SKM-1 treated with dmso at 0.1 percent for 144 hours (cell line): ENCODE data around the gene KRTDAP.

Experiments
- DNase-seq: peaks from one replicate; lab custom pipeline; 2025; ENCODE audit not compliant: unreplicated experiment; lab: John Stamatoyannopoulos, UW

Gene KRTDAP

DNA sequence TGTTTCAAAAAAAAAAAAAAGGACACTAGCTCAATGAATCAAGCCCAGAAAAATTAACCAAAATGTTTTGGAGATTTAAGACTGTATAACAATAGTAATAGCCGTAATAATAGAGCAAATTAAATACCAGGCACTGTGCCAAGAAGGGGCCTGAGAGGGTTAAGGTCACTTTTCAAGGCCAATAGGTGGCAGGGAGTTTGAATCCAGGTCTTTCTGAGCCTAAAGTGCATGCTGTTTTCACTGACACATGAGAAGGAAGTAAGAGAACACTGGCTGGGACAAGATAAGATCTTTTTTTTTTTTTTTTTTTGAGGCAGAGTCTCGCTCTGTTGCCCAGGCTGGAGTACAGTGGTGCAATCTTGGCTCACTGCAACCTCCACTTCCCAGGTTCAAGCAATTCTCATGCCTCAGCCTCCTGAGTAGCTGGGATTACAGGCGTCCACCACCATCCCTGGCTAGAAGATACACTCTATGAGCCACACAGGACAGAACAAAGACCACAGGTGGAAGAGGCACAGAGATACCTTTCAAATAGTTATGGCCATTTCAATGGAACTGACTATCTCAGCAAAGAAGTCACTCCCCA, 34.6 kb downstream of the KRTDAP start:
- no peak for DNase-seq

DNA sequence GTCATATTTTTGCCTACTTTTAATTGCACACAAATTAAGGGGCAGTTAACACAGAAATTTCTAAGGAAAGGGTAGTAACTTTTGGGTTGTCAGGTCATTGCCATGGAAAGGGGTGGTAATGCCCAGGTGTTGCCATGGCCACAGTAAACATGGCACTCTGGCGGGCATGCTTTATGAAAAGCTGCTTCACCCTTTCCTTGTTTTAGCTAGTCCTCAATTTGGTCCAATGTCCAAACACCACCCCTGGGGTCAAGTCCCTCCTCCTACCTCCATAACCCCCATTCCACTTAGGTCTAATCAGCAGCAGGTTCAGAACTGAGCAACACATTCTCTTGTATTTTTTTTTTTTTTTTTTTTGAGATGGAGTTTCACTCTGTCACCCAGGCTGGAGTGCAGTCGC, 35.6 kb downstream of the KRTDAP start:
- DNase-seq = no peak

GRCh38 chr19:35451338-35452096, 38.7 kb downstream of the KRTDAP start:
- no peak for DNase-seq

DNA sequence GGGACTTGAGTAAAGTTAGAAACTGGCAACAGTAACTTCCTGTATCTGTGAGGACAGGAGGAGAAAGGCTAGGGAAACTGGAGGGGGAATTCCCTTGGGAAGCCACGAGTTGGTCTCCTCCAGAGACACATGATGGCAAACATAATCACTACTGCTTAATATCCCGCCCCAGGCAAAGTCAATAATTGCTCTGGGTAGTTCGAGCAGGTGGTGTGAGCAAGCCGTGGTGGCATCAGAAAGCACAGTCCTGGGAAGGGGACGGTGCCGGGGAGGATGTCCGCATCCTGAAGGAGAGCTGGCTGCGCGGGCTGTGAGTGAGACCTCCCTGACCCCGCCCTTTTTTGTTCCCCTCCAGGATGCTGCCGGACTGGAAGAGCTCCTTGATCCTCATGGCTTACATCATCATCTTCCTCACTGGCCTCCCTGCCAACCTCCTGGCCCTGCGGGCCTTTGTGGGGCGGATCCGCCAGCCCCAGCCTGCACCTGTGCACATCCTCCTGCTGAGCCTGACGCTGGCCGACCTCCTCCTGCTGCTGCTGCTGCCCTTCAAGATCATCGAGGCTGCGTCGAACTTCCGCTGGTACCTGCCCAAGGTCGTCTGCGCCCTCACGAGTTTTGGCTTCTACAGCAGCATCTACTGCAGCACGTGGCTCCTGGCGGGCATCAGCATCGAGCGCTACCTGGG, 40.8 kb downstream of the KRTDAP start:
- peak; percentile 70 for DNase-seq

GRCh38 chr19:35447606-35448469, 42.4 kb downstream of the KRTDAP start, which contains the start of gene FFAR2:
Gene FFAR2, plus strand, starts transcription at chr19:35448257. Its CDS starts 1,458 bp downstream, at chr19:35449715.
- peak; percentile 59 for DNase-seq

DNA sequence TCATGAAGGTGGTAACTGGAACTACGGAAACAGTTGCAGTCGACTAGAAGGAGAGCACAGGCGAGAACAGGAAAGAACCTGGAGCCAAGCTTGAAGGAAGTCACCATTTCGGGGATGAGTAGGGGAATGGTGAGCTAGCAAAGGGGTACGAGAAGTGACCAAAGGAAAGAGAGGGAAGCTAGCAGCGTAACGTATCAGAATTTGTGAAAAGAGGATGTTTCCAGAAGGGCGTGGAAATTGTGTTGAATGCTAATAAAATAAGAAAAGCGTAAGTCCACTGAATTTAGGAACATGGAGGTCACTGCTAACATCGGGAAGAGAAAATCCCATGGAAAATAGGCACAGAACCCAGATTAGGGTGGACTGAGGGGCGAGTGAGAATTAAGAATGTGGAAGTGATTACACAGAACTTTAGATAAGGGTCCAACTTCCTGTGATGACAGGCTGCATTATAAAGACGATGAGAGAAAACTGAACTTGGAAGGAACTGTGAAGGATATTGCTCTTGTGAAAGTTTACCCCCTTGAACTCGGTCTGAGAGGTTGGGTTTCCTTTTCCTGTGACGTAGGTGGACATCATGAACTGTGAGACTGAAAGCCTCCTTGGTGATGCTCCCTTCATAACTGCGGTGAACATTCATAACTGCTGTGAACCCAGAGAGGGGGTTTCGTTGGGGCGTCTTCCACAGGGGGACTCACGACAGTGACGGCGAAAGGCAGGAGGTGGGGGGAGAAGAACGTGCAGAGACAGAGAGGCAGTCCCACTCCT, 44.3 kb downstream of the KRTDAP start:
- peak; percentile 66 for DNase-seq

DNA sequence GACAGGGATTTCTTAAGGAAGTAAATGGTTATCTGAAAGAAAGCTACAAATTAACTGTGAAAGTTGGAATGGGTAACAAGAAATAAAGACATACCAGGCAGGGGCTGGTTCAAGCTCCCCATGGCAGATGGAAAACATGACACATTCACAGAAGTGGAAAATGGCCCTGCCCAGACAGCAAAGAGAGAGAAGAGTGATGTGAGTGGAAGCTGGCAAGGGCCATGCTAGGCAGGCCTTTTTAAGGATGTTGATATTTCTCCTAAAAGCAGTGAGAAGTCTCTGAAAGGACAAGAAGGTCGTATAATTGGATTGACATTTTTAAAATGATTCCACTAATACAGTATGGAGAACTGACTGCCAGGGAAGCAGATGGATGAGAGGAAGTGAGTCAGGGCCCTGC, 45.5 kb downstream of the KRTDAP start:
- DNase-seq = no peak

GRCh38 chr19:35442091-35442490, 48.2 kb downstream of the KRTDAP start:
- peak; percentile 91 for DNase-seq

GRCh38 chr19:35439921-35440320, 50.3 kb downstream of the KRTDAP start:
- DNase-seq = no peak

DNA sequence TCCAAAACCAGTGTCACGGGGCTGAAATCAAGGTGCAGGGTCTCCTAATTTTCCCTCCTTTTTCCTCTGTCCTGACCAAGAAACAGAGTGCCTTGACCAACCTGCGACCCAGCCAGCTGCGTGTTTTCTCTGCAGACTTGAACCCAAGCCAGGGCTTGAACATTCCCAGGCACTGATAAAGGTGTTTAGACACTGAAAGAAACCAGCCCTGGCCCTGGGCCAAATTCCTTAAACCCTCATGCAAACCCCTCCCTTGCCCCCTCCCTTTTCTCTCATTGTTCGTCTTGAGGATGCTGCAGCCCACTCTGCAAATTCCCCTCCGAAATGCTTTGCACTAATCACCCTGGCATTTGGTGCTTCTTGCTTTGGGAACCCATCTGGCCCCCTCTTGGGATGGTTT, 51.7 kb downstream of the KRTDAP start:
- no peak for DNase-seq

DNA sequence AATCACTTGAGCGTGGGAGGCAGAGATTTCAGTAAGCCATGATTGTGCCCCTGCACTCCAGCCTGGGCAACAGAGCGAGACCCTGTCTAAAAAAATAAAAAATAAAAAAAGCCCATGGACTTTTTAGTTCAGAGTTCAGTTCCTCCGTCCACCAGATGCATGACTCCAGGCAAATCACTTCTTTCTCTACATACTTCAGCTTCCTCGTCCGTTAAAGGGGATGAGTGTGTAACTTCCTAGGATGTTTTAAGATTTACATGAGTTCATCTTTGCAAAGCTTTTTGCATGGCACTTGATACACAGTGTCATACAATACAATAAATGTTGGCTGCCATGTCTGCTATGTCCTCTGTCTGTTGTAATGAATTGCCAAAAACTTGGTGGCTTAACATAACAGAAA, 52.2 kb downstream of the KRTDAP start:
- no peak for DNase-seq

DNA sequence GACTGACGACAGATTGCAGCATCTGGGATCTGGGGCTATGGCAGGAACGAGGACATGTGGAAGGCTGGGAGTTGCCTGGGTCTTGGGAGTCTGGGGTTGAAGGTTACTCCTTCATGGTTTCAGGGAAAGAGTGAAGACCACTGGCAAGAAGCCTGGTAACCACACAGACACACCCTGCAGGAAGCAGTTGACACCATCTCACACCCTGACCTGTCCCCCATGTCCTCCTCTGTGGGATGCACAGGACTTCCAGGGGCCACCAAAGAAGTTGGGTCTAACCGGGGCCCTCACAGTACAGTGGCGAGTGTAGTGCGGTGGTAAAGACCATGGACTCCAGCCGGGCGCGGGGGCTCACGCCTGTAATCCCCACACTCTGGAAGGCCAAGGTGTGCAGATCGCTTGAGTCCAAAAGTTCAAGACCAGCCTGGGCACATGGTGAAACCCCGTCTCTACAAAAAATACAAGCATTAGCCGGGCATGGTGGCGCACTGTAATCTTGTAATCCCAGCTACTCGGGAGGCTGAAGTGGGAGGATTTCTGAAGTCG, 52.8 kb downstream of the KRTDAP start:
- DNase-seq = no peak
